Osteocyte (in vitro differentiated cells): ENCODE measurements around the gene PRDM16. TPM values are rescaled to one million over a fixed set of nuclear protein-coding genes. Genes with fewer than 3 reads are reported as not detected.

Source experiments
- DNase-seq: peaks from one replicate; pipeline ENCODE4 v3.0.0; 2021; ENCODE audit warnings: mixed read lengths; ENCODE audit not compliant: unreplicated experiment; ENCODE audit errors: extremely low spot score
- H3K27ac Mint-ChIP-seq: one replicate; pipeline ENCODE4 v1.8.0; 2021; ENCODE audit warnings: mild to moderate bottlenecking, mixed read lengths; ENCODE audit not compliant: unreplicated experiment
- H3K27me3 Mint-ChIP-seq: one replicate; pipeline ENCODE4 v1.8.0; 2021; ENCODE audit warnings: mixed read lengths; ENCODE audit not compliant: unreplicated experiment
- H3K36me3 Mint-ChIP-seq: one replicate; pipeline ENCODE4 v1.8.0; 2021; ENCODE audit warnings: mixed read lengths; ENCODE audit not compliant: unreplicated experiment
- H3K4me1 Mint-ChIP-seq: one replicate; pipeline ENCODE4 v1.8.0; 2021; ENCODE audit warnings: mixed read lengths; ENCODE audit not compliant: unreplicated experiment
- H3K4me3 Mint-ChIP-seq: one replicate; pipeline ENCODE4 v1.8.0; 2021; ENCODE audit warnings: mild to moderate bottlenecking, moderate library complexity, mixed read lengths; ENCODE audit not compliant: unreplicated experiment
- H3K9me3 Mint-ChIP-seq: one replicate; pipeline ENCODE4 v1.8.0; 2021; ENCODE audit warnings: mixed read lengths; ENCODE audit not compliant: unreplicated experiment
- CTCF ChIP-seq: fragments of 200-600 bp; sonication (generic); IDR thresholded peaks from 2 replicates; pipeline ENCODE4 v1.5.0; 2021; ENCODE audit warnings: antibody characterized with exemption, mild to moderate bottlenecking, moderate library complexity
- total RNA-seq: library from RNA; stranded (reverse); gene quantifications from 2 replicates; pipeline ENCODE4 v1.2.1, GENCODE V29; 2021

PRDM16 gene
- total RNA-seq, 1 donor from 2014 or later = 7.1 TPM

- H3K36me3 Mint-ChIP-seq = no peaks in the 10 kb centered on the region
- H3K27ac Mint-ChIP-seq = no peak overlapping the region
- TF ChIP-seq CTCF = no peak
- H3K4me1 Mint-ChIP-seq = no peaks in the 10 kb centered on the region
- no peaks in the 10 kb centered on the region for H3K9me3 Mint-ChIP-seq
- no peaks in the 10 kb centered on the region for H3K27me3 Mint-ChIP-seq
- H3K4me3 Mint-ChIP-seq = no peak overlapping the region
- DNase-seq = no peak
Measured at GRCh38 chr1:3159996-3160395, 91.0 kb downstream of the PRDM16 start.

- no peaks in the 10 kb centered on the region for H3K9me3 Mint-ChIP-seq
- H3K4me3 Mint-ChIP-seq = no peak overlapping the region
- H3K27me3 Mint-ChIP-seq = no peaks in the 10 kb centered on the region
- H3K4me1 Mint-ChIP-seq = no peaks in the 10 kb centered on the region
- TF ChIP-seq CTCF = no peak
- no peak overlapping the region for H3K27ac Mint-ChIP-seq
- no peaks in the 10 kb centered on the region for H3K36me3 Mint-ChIP-seq
- no peak for DNase-seq
Measured at GRCh38 chr1:3160647-3161145, 91.7 kb downstream of the PRDM16 start.

- DNase-seq = no peak
- H3K4me3 Mint-ChIP-seq = no peak overlapping the region
Measured at GRCh38 chr1:3161176-3161840, 92.3 kb downstream of the PRDM16 start.

GRCh38 chr1:3162322-3162882 lies 93.4 kb downstream of the PRDM16 start:
- no peak overlapping the region for H3K27ac Mint-ChIP-seq
- H3K4me3 Mint-ChIP-seq = no peak overlapping the region
- H3K4me1 Mint-ChIP-seq = no peaks in the 10 kb centered on the region
- no peaks in the 10 kb centered on the region for H3K36me3 Mint-ChIP-seq
- H3K27me3 Mint-ChIP-seq = no peaks in the 10 kb centered on the region
- TF ChIP-seq CTCF = no peak
- DNase-seq = no peak
- no peaks in the 10 kb centered on the region for H3K9me3 Mint-ChIP-seq

More at GRCh38 chr1:3161176-3161840, 92.3 kb downstream of the PRDM16 start:
- no peak for TF ChIP-seq CTCF
- Mint-ChIP-seq H3K36me3 (no peaks in the 10 kb centered on the region), H3K27me3 (no peaks in the 10 kb centered on the region), H3K27ac (no peak overlapping the region), H3K4me1 (no peaks in the 10 kb centered on the region), H3K9me3 (no peaks in the 10 kb centered on the region)

GRCh38 chr1:3163356-3163755 lies 94.4 kb downstream of the PRDM16 start:
- Mint-ChIP-seq H3K4me1 (no peaks in the 10 kb centered on the region), H3K4me3 (no peak overlapping the region), H3K36me3 (no peaks in the 10 kb centered on the region), H3K27me3 (no peaks in the 10 kb centered on the region), H3K9me3 (no peaks in the 10 kb centered on the region), H3K27ac (no peak overlapping the region)
- no peak for DNase-seq
- TF ChIP-seq CTCF = no peak
